ENCODE results near the gene NAE1. TPM values are rescaled to one million over a fixed set of nuclear protein-coding genes. Genes with fewer than 3 reads are reported as not detected.

Gene NAE1
- total RNA-seq, 1 donor from 2014 or later = 41.8 TPM

DNA sequence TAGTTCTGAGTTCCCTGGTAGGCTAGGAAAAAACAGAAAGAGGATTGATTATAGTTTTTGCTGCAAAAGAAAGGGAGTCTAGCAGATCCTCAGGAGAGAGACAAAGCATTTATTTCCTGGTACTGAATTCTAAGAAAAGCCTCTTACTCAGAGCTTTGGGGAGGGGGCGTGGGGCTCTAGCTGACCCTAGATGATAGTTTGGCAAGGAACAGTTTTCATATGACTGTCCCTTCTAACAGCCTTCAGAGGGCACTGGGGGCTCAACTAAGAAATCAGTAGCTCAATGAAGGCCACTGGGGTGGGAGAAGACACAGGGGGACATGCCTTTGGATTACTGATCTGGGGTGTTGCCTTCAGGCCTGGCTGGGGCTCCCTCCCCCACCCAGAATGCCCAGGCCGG is 17.4 kb upstream of the NAE1 start:
- TF ChIP-seq, protein P1, sequence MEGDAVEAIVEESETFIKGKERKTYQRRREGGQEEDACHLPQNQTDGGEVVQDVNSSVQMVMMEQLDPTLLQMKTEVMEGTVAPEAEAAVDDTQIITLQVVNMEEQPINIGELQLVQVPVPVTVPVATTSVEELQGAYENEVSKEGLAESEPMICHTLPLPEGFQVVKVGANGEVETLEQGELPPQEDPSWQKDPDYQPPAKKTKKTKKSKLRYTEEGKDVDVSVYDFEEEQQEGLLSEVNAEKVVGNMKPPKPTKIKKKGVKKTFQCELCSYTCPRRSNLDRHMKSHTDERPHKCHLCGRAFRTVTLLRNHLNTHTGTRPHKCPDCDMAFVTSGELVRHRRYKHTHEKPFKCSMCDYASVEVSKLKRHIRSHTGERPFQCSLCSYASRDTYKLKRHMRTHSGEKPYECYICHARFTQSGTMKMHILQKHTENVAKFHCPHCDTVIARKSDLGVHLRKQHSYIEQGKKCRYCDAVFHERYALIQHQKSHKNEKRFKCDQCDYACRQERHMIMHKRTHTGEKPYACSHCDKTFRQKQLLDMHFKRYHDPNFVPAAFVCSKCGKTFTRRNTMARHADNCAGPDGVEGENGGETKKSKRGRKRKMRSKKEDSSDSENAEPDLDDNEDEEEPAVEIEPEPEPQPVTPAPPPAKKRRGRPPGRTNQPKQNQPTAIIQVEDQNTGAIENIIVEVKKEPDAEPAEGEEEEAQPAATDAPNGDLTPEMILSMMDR (IDR thresholded peaks at IDR 0.05) = no peak
- H3K36me3 ChIP-seq = no peaks in the 10 kb centered on the region
- no peaks in the 10 kb centered on the region for H3K9me3 ChIP-seq
- H3K4me1 ChIP-seq = peaks cover 12% of the 10 kb centered on the region
- H3K27ac ChIP-seq = no peak overlapping the region
- H3K27me3 ChIP-seq = peaks cover 38% of the 10 kb centered on the region
- no peak overlapping the region for H3K4me3 ChIP-seq
- ATAC-seq = no peak
- intact Hi-C loops (cut with DNase I) = no loop called here
- DNase-seq = no peak

- H3K4me1 ChIP-seq = peaks cover 12% of the 10 kb centered on the region
- no peaks in the 10 kb centered on the region for H3K9me3 ChIP-seq
- ATAC-seq (no peak), DNase-seq (no peak)
- H3K4me3 ChIP-seq = no peak overlapping the region
- H3K27me3 ChIP-seq = peaks cover 38% of the 10 kb centered on the region
- no peaks in the 10 kb centered on the region for H3K36me3 ChIP-seq
- intact Hi-C loops (cut with DNase I) = no loop called here
- TF ChIP-seq, protein P1 (IDR thresholded peaks at IDR 0.05) = no peak
- H3K27ac ChIP-seq = no peak overlapping the region
Measured at GRCh38 chr16:66847533-66848067, 16.8 kb upstream of the NAE1 start.

- Histone ChIP-seq H3K4me1 (peaks cover 12% of the 10 kb centered on the region), H3K27me3 (peaks cover 38% of the 10 kb centered on the region), H3K9me3 (no peaks in the 10 kb centered on the region), H3K27ac (no peak overlapping the region), H3K4me3 (no peak overlapping the region), H3K36me3 (no peaks in the 10 kb centered on the region)
- DNase-seq (no peak), ATAC-seq (no peak)
- intact Hi-C loops (cut with DNase I) = no loop called here
- TF ChIP-seq, protein P1 (IDR thresholded peaks at IDR 0.05) = no peak
Measured at GRCh38 chr16:66846831-66847230, 16.1 kb upstream of the NAE1 start.

- Histone ChIP-seq H3K36me3 (no peaks in the 10 kb centered on the region), H3K9me3 (no peaks in the 10 kb centered on the region), H3K27me3 (peaks cover 38% of the 10 kb centered on the region), H3K4me1 (peaks cover 12% of the 10 kb centered on the region), H3K4me3 (no peak overlapping the region), H3K27ac (no peak overlapping the region)
- TF ChIP-seq, protein P1 (IDR thresholded peaks at IDR 0.05) = no peak
- ATAC-seq = no peak
- no peak for DNase-seq
- intact Hi-C loops (cut with DNase I) = no loop called here
Measured at GRCh38 chr16:66846266-66846665, 15.5 kb upstream of the NAE1 start.

- Histone ChIP-seq H3K9me3 (no peaks in the 10 kb centered on the region), H3K4me1 (peaks cover 12% of the 10 kb centered on the region), H3K27me3 (peaks cover 38% of the 10 kb centered on the region), H3K27ac (no peak overlapping the region), H3K36me3 (no peaks in the 10 kb centered on the region), H3K4me3 (no peak overlapping the region)
- intact Hi-C loops (cut with DNase I) = no loop called here
- no peak for ATAC-seq
- TF ChIP-seq, protein P1 (IDR thresholded peaks at IDR 0.05) = no peak
- DNase-seq = no peak
Measured at GRCh38 chr16:66845791-66846221, 15.0 kb upstream of the NAE1 start.

GRCh38 chr16:66845080-66845410 is 14.3 kb upstream of the NAE1 start:
- Histone ChIP-seq H3K4me1 (peaks cover 12% of the 10 kb centered on the region), H3K36me3 (no peaks in the 10 kb centered on the region), H3K4me3 (peak overlapping the region; percentile 39), H3K9me3 (no peaks in the 10 kb centered on the region), H3K27ac (no peak overlapping the region), H3K27me3 (peaks cover 38% of the 10 kb centered on the region)
- ATAC-seq = no peak
- TF ChIP-seq, protein P1 (IDR thresholded peaks at IDR 0.05) = no peak
- intact Hi-C loops (cut with DNase I) = no loop called here
- DNase-seq = no peak
